Kidney (tissue), 14 donors: Measurements from ENCODE around the gene NR1H2. TPM values are rescaled to one million over a fixed set of nuclear protein-coding genes. Genes with fewer than 3 reads are reported as not detected.

Experiments
- DNase-seq, 5 donors: peaks; one replicate each; pipeline ENCODE4 v3.0.0-alpha.2; 2013 to 2020
- FAIRE-seq: peaks from 2 replicates; lab custom pipeline; 2012; peaks lifted over from hg19 to GRCh38; lab: Jason Lieb, UNC
- H3K27ac ChIP-seq, 2 donors: one replicate each; pipeline ENCODE4 v1.7.0; 2013; ENCODE audit warnings: low read depth in 2 of 2, low read length in 2 of 2, inconsistent platforms in 1 of 2
- H3K27me3 ChIP-seq: one replicate; pipeline ENCODE4 v1.7.1; 2013; ENCODE audit warnings: low read length, inconsistent platforms; ENCODE audit not compliant: control insufficient read depth, insufficient read depth
- H3K36me3 ChIP-seq, 3 donors: one replicate each; pipeline versions ENCODE4 v1.7.0 to v1.7.1; 2013; ENCODE audit warnings: low read length in 3 of 3, control low read depth in 1 of 3, inconsistent platforms in 1 of 3; ENCODE audit not compliant: insufficient read depth in 3 of 3, control insufficient read depth in 2 of 3
- H3K4me1 ChIP-seq, 3 donors: one replicate each; pipeline versions ENCODE4 v1.7.0 to v1.7.1; 2013; ENCODE audit warnings: low read length in 3 of 3, inconsistent platforms in 1 of 3, low read depth in 1 of 3; ENCODE audit not compliant: control insufficient read depth in 2 of 3, insufficient read depth in 2 of 3
- H3K4me3 ChIP-seq, 3 donors: one replicate each; pipeline versions ENCODE4 v1.7.0 to v1.8.1; 2013; ENCODE audit warnings: low read length in 3 of 3, control low read depth in 1 of 3, inconsistent platforms in 1 of 3
- H3K9ac ChIP-seq, 3 donors: one replicate each; pipeline versions ENCODE4 v1.7.0 to v1.7.1; 2013; ENCODE audit warnings: low read length in 3 of 3, control low read depth in 1 of 3, inconsistent platforms in 1 of 3
- H3K9me3 ChIP-seq, 3 donors: one replicate each; pipeline versions ENCODE4 v1.7.0 to v1.7.1; 2013; ENCODE audit warnings: low read length in 3 of 3, control low read depth in 1 of 3, inconsistent platforms in 1 of 3; ENCODE audit not compliant: control insufficient read depth in 2 of 3, insufficient read depth in 1 of 3
- intact Hi-C: fragments of 100-400 bp; cut with DNase I; formaldehyde crosslinking; loops from one replicate; pipeline ENCODE4 v1.11.1; 2022
- polyA plus RNA-seq: library from polyadenylated mRNA; stranded (reverse); fragments of 350-450 nt; fragmentation: Illumina TruSeq; extraction: RNeasy Lipid Tissue Mini Kit (QIAGEN cat#74804); gene quantifications from one replicate; pipeline ENCODE4 v1.2.3, GENCODE V29; 2014; ENCODE audit warnings: low read depth, low replicate concordance; ENCODE audit not compliant: insufficient read depth
- total RNA-seq: library from RNA; stranded (reverse); fragmentation: NEBNext Ultra II Directional; extraction: Animal tissue kit (Norgen Biotek cat#: 25700); gene quantifications from one replicate; pipeline ENCODE4 v1.2.1, GENCODE V29; 2021
- TF ChIP-seq, protein P1 (sequence below): IDR thresholded peaks from 3 replicates; pipeline ENCODE4 v1.5.1; 2012; ENCODE audit warnings: mild to moderate bottlenecking, moderate library complexity, borderline replicate concordance; ENCODE audit not compliant: insufficient read depth; ENCODE audit errors: extremely low read depth
- donor health status: control.
- donor health status: control.
- donor health status: control.
- donor health status: control.
- donor health status: control.
- donor health status: DM: yes; HTN: yes; CAD: no.
- donor health status: Normal renal cell carcinoma (clear cell type).

NR1H2 gene
- total and polyA plus RNA-seq, 2 donors from 2014 or later, result 59.7 to 80.4 TPM

- Histone ChIP-seq H3K4me1 (no peaks in the 10 kb centered on the region), H3K27me3 (no peaks in the 10 kb centered on the region), H3K9ac (no peak overlapping the region), H3K36me3 (no peaks in the 10 kb centered on the region), H3K27ac (no peak overlapping the region), H3K4me3 (no peak overlapping the region), H3K9me3 (no peaks in the 10 kb centered on the region)
- TF ChIP-seq, protein P1, sequence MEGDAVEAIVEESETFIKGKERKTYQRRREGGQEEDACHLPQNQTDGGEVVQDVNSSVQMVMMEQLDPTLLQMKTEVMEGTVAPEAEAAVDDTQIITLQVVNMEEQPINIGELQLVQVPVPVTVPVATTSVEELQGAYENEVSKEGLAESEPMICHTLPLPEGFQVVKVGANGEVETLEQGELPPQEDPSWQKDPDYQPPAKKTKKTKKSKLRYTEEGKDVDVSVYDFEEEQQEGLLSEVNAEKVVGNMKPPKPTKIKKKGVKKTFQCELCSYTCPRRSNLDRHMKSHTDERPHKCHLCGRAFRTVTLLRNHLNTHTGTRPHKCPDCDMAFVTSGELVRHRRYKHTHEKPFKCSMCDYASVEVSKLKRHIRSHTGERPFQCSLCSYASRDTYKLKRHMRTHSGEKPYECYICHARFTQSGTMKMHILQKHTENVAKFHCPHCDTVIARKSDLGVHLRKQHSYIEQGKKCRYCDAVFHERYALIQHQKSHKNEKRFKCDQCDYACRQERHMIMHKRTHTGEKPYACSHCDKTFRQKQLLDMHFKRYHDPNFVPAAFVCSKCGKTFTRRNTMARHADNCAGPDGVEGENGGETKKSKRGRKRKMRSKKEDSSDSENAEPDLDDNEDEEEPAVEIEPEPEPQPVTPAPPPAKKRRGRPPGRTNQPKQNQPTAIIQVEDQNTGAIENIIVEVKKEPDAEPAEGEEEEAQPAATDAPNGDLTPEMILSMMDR, result no peak
- intact Hi-C loops, result no loop called here
- DNase-seq (peak in 1 of 5 donors; percentile 39), FAIRE-seq (no peak)
Observed at GRCh38 chr19:50413531-50413930, 37.3 kb downstream of the NR1H2 start.

DNA sequence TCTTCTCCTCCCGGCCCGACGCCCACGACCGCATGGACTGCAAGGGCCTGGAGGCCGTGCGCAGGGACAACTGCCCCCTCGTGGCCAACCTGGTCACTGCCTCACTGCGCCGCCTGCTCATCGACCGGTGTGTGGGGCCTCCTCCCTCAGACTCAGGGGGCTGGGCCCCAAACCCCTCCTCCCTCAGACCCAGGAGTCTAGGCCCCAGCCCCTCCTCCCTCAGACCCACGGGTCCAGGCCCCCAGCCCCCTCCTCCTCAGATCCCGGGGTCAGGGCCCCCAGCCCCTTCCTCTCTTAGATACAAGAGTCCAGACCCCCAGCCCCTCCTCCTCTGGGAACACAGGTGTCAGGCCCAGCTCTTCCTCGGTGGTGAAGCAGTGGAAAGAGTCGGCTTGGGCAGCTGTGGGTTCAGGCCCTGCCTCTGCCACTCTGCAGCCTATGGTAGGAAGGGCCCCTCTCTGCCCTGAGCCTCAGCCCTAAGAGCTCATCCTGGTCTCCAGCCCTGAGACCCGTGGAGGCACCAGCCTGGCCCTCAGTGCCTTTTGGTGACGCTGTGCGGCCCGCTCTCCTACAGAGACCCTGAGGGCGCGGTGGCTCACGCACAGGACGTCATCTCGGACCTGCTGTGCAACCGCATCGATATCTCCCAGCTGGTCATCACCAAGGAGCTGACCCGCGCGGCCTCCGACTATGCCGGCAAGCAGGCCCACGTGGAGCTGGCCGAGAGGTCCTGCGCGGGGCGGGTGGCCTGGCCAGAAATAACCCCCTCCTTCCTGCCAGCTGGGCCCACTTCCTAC lies 38.8 kb downstream of the NR1H2 start:
- no peaks in the 10 kb centered on the region for H3K36me3 ChIP-seq
- H3K27ac ChIP-seq, result no peak overlapping the region
- TF ChIP-seq, protein P1, result peak; percentile 74
- intact Hi-C loops, result no loop called here
- DNase-seq (peak; percentile 72 to 91 (median 78)), FAIRE-seq (no peak)
- H3K4me3 ChIP-seq, result no peak overlapping the region
- peaks cover 5% of the 10 kb centered on the region for H3K27me3 ChIP-seq
- no peaks in the 10 kb centered on the region for H3K9me3 ChIP-seq
- H3K4me1 ChIP-seq, result no peaks in the 10 kb centered on the region
- no peak overlapping the region for H3K9ac ChIP-seq

GRCh38 chr19:50415661-50416033 lies 39.4 kb downstream of the NR1H2 start:
- Histone ChIP-seq H3K9me3 (no peaks in the 10 kb centered on the region), H3K4me1 (no peaks in the 10 kb centered on the region), H3K9ac (no peak overlapping the region), H3K27me3 (peaks cover 5% of the 10 kb centered on the region), H3K36me3 (no peaks in the 10 kb centered on the region), H3K27ac (no peak overlapping the region), H3K4me3 (no peak overlapping the region)
- TF ChIP-seq, protein P1, result no peak
- intact Hi-C loops, result no loop called here
- FAIRE-seq (no peak), DNase-seq (peak in 1 of 5 donors; percentile 59)
